NCI-H1092 treated with DMSO at 0.1 percent for 48 hours (cell line): ENCODE results near the gene SATB1.
A peak's percentile ranks its signal among the peaks of the same experiment; 100 is the strongest.

ENCODE experiments used
- DNase-seq: peaks from one replicate; lab custom pipeline; 2025; lab: John Stamatoyannopoulos, UW

The SATB1 gene

GRCh38 chr3:18401300-18401961 is 23.7 kb downstream of the SATB1 start:
- no peak for DNase-seq

GRCh38 chr3:18398448-18398847 is 26.7 kb downstream of the SATB1 start:
- DNase-seq: no peak

- no peak for DNase-seq
Observed at GRCh38 chr3:18396428-18396827, 28.7 kb downstream of the SATB1 start.

GRCh38 chr3:18394384-18394995 is 30.6 kb downstream of the SATB1 start:
- no peak for DNase-seq

GRCh38 chr3:18393906-18394305 is 31.2 kb downstream of the SATB1 start:
- DNase-seq: no peak

- no peak for DNase-seq
Observed at GRCh38 chr3:18390024-18390660, 35.0 kb downstream of the SATB1 start.

GRCh38 chr3:18389108-18389733 is 35.9 kb downstream of the SATB1 start:
- peak; percentile 30 for DNase-seq

GRCh38 chr3:18386274-18386890 is 38.8 kb downstream of the SATB1 start:
- DNase-seq: no peak

- no peak for DNase-seq
Observed at GRCh38 chr3:18385706-18386105, 39.4 kb downstream of the SATB1 start.

- no peak for DNase-seq
Observed at GRCh38 chr3:18382760-18383369, 42.3 kb downstream of the SATB1 start.

- no peak for DNase-seq
Observed at GRCh38 chr3:18379647-18380046, 45.5 kb downstream of the SATB1 start.

GRCh38 chr3:18378218-18378617 is 46.9 kb downstream of the SATB1 start:
- DNase-seq: peak; percentile 21

- no peak for DNase-seq
Observed at GRCh38 chr3:18376682-18377081, 48.5 kb downstream of the SATB1 start.

GRCh38 chr3:18372786-18373405 is 52.2 kb downstream of the SATB1 start:
- no peak for DNase-seq

- peak; percentile 72 for DNase-seq
Observed at GRCh38 chr3:18370672-18371071, 54.5 kb downstream of the SATB1 start.

GRCh38 chr3:18369551-18370185 is 55.5 kb downstream of the SATB1 start:
- DNase-seq: peak; percentile 90

- DNase-seq: no peak
Observed at GRCh38 chr3:18366258-18366657, 58.9 kb downstream of the SATB1 start.

GRCh38 chr3:18363338-18363737 is 61.8 kb downstream of the SATB1 start:
- no peak for DNase-seq

GRCh38 chr3:18357747-18358146 is 67.4 kb downstream of the SATB1 start:
- no peak for DNase-seq

GRCh38 chr3:18355832-18356231 is 69.3 kb downstream of the SATB1 start:
- DNase-seq: peak; percentile 33

- DNase-seq: no peak
Observed at GRCh38 chr3:18354701-18355100, 70.4 kb downstream of the SATB1 start.
